Stimulated activated CD4-positive, alpha-beta T cell treated with anti-CD3 and anti-CD28 coated beads, Interleukin-4, amount 100 ng/mL, for 4 hours (primary cell): Measurements from ENCODE around the gene CEMIP2.

ENCODE experiments used
- DNase-seq, 2 experiments: peaks; one replicate each; pipeline ENCODE4 v3.0.0-alpha.2; 2020

The CEMIP2 gene

GRCh38 chr9:71744754-71745521, 23.4 kb downstream of the CEMIP2 start:
- DNase-seq, result no peak

GRCh38 chr9:71743882-71744281, 24.4 kb downstream of the CEMIP2 start:
- no peak for DNase-seq

- no peak for DNase-seq
Measured at GRCh38 chr9:71743217-71743705, 25.1 kb downstream of the CEMIP2 start.

- DNase-seq, result no peak
Measured at GRCh38 chr9:71742703-71743102, 25.6 kb downstream of the CEMIP2 start.

GRCh38 chr9:71741926-71742648, 26.2 kb downstream of the CEMIP2 start:
- no peak for DNase-seq

- no peak for DNase-seq
Measured at GRCh38 chr9:71740199-71740598, 28.1 kb downstream of the CEMIP2 start.

GRCh38 chr9:71737455-71737854, 30.9 kb downstream of the CEMIP2 start:
- DNase-seq, result no peak

GRCh38 chr9:71736236-71736635, 32.1 kb downstream of the CEMIP2 start:
- DNase-seq, result no peak

- DNase-seq, result no peak
Measured at GRCh38 chr9:71734950-71735349, 33.4 kb downstream of the CEMIP2 start.

GRCh38 chr9:71733176-71733575, 35.1 kb downstream of the CEMIP2 start:
- no peak for DNase-seq

- DNase-seq, result no peak
Measured at GRCh38 chr9:71729816-71730526, 38.3 kb downstream of the CEMIP2 start.

- no peak for DNase-seq
Measured at GRCh38 chr9:71726723-71727122, 41.6 kb downstream of the CEMIP2 start.

- no peak for DNase-seq
Measured at GRCh38 chr9:71725590-71726338, 42.5 kb downstream of the CEMIP2 start.

GRCh38 chr9:71721855-71722254, 46.5 kb downstream of the CEMIP2 start:
- no peak for DNase-seq

GRCh38 chr9:71719562-71719961, 48.8 kb downstream of the CEMIP2 start:
- no peak for DNase-seq

GRCh38 chr9:71719088-71719487, 49.2 kb downstream of the CEMIP2 start:
- no peak for DNase-seq

- no peak for DNase-seq
Measured at GRCh38 chr9:71716138-71716909, 52.0 kb downstream of the CEMIP2 start.

GRCh38 chr9:71710856-71711255, 57.5 kb downstream of the CEMIP2 start:
- DNase-seq, result no peak

- DNase-seq, result no peak
Measured at GRCh38 chr9:71710201-71710600, 58.1 kb downstream of the CEMIP2 start.

GRCh38 chr9:71709384-71709783, 58.9 kb downstream of the CEMIP2 start:
- no peak for DNase-seq

GRCh38 chr9:71706176-71706575, 62.1 kb downstream of the CEMIP2 start:
- no peak for DNase-seq

GRCh38 chr9:71704796-71705195, 63.5 kb downstream of the CEMIP2 start:
- no peak for DNase-seq
